ENCODE results near the gene ESM1.

DNA sequence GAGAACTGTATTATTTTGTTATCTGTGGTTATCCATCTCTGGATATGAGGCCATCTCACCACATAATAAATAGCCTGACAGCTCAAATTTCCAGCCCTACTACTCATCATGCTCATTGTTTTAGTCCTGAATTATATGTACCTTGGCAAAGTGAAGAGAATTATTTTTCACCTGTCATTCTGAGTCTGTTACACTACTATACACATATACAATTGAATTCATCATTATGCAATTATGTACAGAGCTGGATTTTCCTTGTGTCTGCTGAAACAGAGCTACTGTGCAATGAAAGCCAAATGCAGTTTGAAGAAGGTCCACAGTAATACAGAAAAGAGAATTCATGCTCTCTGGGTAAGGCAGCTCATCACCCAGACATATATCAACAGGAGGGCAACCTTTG is 28.5 kb downstream of the ESM1 start:
- TF ChIP-seq CBX8 (IDR thresholded peaks at IDR 0.05) (no peak), CHD4 (IDR thresholded peaks at IDR 0.05; ENCODE audit: borderline replicate concordance) (no peak), HDAC2 (IDR thresholded peaks at IDR 0.05) (no peak), KDM5A (IDR thresholded peaks at IDR 0.05) (no peak), POLR2A (IDR thresholded peaks at IDR 0.05; ENCODE audit: low read length) (no peak), PBX3 (IDR thresholded peaks at IDR 0.05) (no peak), JUN (IDR thresholded peaks at IDR 0.05) (no peak), NFE2L2 (conservative IDR thresholded peaks at IDR 0.05; ENCODE audit: low read length) (no peak), RAD21 (conservative IDR thresholded peaks at IDR 0.05 in 1 of 2, IDR thresholded peaks at IDR 0.05 in 1 of 2) (no peak), EP300 (IDR thresholded peaks at IDR 0.05) (no peak), SMC3 (IDR thresholded peaks at IDR 0.05) (no peak), CEBPB (IDR thresholded peaks at IDR 0.05) (no peak), RFX5 (IDR thresholded peaks at IDR 0.05) (no peak)
- TF ChIP-seq, protein P1, sequence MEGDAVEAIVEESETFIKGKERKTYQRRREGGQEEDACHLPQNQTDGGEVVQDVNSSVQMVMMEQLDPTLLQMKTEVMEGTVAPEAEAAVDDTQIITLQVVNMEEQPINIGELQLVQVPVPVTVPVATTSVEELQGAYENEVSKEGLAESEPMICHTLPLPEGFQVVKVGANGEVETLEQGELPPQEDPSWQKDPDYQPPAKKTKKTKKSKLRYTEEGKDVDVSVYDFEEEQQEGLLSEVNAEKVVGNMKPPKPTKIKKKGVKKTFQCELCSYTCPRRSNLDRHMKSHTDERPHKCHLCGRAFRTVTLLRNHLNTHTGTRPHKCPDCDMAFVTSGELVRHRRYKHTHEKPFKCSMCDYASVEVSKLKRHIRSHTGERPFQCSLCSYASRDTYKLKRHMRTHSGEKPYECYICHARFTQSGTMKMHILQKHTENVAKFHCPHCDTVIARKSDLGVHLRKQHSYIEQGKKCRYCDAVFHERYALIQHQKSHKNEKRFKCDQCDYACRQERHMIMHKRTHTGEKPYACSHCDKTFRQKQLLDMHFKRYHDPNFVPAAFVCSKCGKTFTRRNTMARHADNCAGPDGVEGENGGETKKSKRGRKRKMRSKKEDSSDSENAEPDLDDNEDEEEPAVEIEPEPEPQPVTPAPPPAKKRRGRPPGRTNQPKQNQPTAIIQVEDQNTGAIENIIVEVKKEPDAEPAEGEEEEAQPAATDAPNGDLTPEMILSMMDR (IDR thresholded peaks at IDR 0.05), result no peak
